SW480 (cell line): ENCODE data around the gene ARHGEF33.

Experiments used
- DNase-seq: peaks from one replicate; pipeline ENCODE4 v3.0.0-alpha.2; 2016; ENCODE audit warnings: low spot score

The ARHGEF33 gene

GRCh38 chr2:38959938-38960608 lies 70.4 kb downstream of the ARHGEF33 start:
- no peak for DNase-seq

GRCh38 chr2:38960609-38961320 lies 71.1 kb downstream of the ARHGEF33 start:
- DNase-seq, result no peak

DNA sequence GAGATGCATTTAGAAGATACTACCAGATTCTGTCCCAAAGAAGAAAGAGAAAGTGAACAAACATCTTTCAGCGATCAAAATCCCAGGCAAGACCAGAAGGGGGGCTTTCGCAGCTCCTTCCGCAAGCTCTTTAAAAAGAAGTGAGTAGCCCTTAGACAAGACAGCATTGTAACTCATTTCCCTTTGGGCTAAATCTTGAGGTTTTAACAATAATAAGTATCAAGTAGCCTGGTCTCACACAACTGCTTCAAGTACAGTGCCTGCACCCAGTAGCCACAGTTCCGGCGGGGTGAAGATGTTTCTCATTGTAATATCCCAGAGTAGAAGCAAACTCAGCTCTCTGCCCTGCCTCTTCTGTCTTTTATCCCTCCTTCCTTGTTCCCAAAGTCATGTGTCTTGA lies 76.3 kb downstream of the ARHGEF33 start:
- no peak for DNase-seq

DNA sequence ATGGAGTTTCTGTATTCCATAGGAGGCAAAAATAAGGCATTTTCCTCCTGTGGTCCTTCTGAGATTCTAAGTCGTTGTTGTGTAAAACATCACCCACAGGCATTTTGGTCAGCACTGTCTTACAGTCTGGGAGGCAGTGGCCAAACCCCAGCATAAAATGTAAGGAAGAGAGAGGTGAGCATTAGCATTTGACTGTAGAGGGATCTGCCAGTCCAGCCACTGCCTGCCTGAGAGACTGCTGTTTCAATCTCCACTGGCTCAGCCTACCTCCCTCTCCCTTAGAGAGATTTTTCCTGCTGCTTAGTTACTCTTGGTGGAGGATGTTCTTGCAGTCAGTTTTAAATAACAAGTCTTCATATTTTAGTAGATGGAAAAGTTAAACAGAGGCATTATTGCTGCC lies 77.0 kb downstream of the ARHGEF33 start:
- DNase-seq, result no peak

- no peak for DNase-seq
Observed at GRCh38 chr2:38968021-38968420, 78.3 kb downstream of the ARHGEF33 start.

GRCh38 chr2:38971377-38971776 lies 81.7 kb downstream of the ARHGEF33 start:
- DNase-seq, result no peak

DNA sequence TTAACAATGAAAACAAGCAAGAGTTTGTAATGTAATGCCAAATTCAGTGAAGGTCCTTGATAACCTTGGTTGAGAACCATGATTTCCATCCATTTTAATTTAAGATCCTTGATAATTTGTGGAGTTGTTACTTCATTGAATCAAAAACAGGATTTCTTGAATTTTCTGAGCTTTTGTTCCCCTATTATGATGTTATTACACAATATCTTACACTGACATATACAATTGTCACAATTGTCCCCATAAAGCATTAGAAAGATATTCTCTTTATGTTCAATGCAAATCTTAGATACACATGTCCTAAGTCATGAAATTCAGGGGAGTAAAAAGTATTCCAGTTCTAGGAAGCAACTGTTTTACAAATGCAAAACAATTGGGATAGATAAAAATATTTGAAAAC lies 83.6 kb downstream of the ARHGEF33 start:
- no peak for DNase-seq

DNA sequence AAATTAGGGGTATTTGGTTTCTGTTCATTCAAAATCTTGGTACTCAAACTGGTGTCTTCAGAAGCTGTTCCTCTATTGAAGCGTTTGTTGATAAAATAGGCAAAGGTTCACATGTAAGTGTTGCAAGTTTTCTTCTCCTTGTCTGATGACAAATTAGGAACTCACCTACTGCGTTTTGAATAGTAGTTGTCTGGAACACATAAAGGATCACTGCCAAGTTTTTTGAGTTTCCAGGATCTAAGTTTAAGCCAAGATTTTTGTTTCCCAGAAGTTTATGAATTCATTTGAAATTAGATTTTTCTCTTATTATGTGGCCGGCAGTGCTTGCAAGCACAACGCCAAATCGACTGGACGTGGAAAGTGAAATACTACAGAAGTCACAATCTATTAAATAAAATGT lies 85.4 kb downstream of the ARHGEF33 start:
- DNase-seq, result no peak

DNA sequence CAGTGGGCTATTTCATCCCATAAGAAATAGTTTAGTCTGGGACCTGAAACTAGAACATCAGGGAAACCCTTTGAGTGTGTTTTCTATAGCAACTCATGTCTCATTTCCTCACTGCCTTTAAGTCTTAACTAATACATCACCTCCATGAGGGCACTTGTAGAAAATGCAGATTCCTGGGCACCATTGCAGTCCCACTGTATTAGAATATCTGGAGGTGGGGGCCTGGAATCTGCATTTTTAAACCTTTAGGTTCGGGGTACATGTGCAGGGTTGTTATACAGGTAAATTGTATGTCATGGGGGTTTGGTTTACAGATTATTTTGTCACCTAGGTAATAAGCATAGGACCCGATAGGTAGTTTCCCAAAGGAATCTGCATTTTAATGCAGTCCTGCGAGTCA lies 87.4 kb downstream of the ARHGEF33 start:
- no peak for DNase-seq

DNA sequence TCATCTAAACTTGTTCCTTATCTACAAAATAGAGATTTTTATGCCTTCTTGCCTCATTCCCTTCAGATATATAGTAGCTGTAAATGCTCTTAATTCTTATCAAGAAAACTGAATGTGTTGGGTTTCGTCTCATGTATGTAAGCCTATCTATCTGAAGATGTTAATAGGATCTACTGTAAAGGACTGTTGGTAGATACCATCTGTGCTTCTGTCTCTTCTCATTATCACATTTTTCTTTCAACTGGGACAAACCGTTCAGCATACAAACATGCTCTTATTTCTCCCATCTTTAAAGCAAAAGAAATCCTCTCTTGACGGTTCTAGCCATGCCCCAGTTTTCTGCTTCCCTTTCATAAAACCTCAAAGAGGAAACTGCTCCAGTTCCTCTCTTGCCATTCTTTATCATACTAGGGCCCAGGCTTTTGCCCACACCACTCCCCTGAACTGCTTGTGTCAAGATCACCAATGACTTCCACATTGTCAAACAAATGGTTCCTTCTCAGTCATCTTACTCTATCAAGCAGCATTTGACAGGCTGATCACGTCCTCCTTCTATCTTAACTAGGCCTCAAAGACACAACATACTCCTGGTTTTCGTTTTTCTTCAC lies 88.7 kb downstream of the ARHGEF33 start:
- no peak for DNase-seq

GRCh38 chr2:38978908-38979307 lies 89.2 kb downstream of the ARHGEF33 start:
- no peak for DNase-seq

- DNase-seq, result no peak
Observed at GRCh38 chr2:38981003-38981669, 91.5 kb downstream of the ARHGEF33 start.

DNA sequence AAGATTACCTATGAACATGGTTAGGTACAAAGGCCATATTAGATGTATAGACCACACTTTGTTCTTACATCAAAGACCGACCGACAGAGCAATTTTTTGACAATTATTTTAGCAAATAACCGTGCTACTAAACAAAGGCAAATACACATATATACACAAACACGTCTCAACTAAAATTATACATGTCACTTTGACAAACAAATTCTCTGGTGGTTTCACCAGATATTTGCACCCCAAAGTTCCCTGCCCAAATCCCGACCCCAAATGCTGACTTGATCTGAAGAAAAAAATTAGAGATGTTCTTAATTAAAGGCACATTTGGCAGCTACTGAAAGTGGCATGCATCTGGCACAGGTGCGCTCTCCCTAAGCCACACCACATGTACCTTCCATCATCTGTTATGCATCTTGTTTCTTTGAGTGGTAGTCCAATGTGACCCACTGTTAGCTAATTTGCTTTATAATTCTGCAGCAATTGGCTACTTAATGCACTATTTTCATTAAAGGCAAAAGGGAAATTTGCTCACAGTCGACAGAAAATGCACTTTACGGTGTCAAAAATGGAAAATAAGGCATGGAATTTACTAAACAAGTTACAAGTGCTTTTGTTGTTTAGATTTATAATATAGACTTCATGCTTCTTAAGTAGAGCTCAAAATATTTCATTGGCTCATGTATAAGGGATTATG lies 92.1 kb downstream of the ARHGEF33 start:
- peak; percentile 71 for DNase-seq

GRCh38 chr2:38982498-38982897 lies 92.8 kb downstream of the ARHGEF33 start:
- no peak for DNase-seq

DNA sequence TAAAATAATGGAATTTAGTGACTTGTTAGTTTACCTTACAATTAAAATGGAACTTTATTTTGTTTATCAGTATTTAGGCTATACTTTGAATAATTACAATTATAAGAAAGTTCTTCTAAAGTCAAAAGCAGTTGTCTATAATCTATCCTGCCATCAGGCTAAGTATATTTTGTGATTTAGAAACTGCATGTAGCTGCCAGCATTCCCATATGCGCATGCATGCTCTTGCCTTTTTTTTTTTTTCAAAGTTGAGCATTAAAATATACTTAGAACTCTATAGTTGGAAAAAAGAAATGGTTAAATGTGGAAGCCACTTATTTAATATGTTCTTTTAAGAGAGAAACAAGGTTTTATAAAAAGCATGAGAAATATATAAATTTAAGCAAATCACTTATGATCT lies 99.0 kb downstream of the ARHGEF33 start:
- no peak for DNase-seq

GRCh38 chr2:38991899-38992298 lies 102.2 kb downstream of the ARHGEF33 start:
- DNase-seq, result no peak

GRCh38 chr2:38997781-38998180 lies 108.1 kb downstream of the ARHGEF33 start:
- DNase-seq, result no peak

GRCh38 chr2:39000552-39000951 lies 110.9 kb downstream of the ARHGEF33 start:
- no peak for DNase-seq

DNA sequence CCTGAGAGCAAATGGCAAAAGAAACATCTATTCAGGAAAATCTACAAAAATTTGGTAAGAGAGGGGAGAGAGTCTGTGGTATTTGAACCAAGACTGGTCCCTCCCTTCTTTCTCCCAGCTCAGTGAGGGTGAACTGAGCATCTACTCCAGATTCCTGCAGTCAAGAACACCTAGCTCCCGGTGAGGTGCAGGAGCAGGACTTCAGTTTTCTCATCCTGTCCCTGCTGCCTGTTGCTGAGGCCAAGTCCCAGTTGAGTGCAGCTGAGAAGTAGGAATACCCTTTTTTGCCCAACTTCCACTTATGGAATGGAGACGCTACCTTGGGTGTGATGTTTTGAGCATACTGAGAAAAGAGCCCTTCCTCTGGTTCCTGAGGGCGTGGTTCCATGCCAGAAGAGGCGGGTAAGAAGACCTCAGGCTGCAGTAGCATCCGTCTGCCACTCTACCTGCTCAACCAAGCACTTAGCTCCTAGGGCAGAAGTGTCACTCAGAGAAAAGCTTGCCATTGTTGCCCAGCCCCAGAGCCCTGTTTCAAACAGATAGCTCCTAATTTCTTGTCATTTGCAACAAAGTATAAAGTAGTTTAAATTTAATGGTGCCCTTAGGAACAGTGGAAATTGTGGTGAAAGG lies 118.3 kb downstream of the ARHGEF33 start:
- DNase-seq, result no peak

DNA sequence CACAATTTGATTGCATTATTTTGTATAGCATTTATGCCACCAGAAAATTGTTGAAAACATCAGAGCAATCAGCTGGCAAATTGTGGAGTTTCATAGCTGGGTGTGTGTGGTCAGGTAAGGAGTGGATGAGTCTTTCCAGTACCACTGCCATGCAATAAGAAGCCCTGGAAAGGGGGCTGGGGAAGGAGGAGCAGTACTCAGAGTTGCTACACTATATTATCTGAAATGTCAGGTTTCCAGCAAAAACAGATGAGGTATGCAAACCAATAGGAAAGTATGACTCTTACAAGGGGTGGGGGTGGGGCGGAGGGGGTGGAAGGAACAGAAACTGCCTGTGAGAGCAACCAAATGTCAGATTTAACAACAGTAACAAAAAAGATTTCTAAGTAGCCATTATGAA lies 119.0 kb downstream of the ARHGEF33 start:
- no peak for DNase-seq

GRCh38 chr2:39013871-39014270 lies 124.2 kb downstream of the ARHGEF33 start:
- DNase-seq, result no peak

- no peak for DNase-seq
Observed at GRCh38 chr2:39015424-39015823, 125.7 kb downstream of the ARHGEF33 start.
